Posterior vena cava (tissue), 2 donors: ENCODE results near the gene COMMD10. TPM values are rescaled to one million over a fixed set of nuclear protein-coding genes. Genes with fewer than 3 reads are reported as not detected.

Experiments
- DNase-seq: peaks from one replicate; pipeline ENCODE4 v3.0.0-alpha.2; 2020; ENCODE audit warnings: low spot score
- intact Hi-C, 2 donors: fragments of 100-400 bp; cut with DNase I; formaldehyde crosslinking; loops; one replicate each; pipeline versions ENCODE4 v1.14.1 to v1.14.2; 2022 to 2023
- total RNA-seq, 2 donors: library from RNA; stranded (reverse); fragmentation: NEBNext Ultra II Directional; extraction: Animal tissue kit (Norgen Biotek cat#: 25700); gene quantifications; one replicate each; pipeline ENCODE4 v1.2.1, GENCODE V29; 2021
- donor health status: DM: yes; HTN: yes; CAD: no.
- donor health status: DM: yes; HTN: yes; CAD: no.

The COMMD10 gene
- total RNA-seq, 2 donors from 2014 or later: 34.4 to 35.9 TPM

GRCh38 chr5:116318091-116318854, 233.4 kb downstream of the COMMD10 start:
- no peak for DNase-seq
- intact Hi-C loops: no loop called here

DNA sequence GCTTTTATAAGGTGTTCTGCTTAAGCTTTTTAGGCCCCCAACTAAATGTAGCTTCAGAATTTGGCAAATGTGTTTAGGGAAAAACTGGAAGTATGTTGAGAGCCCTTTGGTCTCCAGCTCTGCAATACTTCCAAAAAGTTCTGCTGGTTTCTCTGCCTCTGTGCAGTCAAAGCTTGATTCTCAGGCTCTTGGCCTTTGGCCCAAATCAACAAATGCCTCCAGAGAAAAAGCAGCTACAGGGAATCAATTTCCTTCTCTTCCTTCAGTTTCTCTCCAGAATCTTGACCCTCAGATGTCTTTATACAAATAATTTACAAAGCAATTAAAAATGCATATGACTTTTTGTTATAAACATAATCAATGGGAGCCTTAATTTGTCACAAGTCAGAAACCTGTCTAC, 235.7 kb downstream of the COMMD10 start:
- intact Hi-C loops: no loop called here
- DNase-seq: no peak

GRCh38 chr5:116329503-116329902, 244.7 kb downstream of the COMMD10 start:
- DNase-seq: no peak

GRCh38 chr5:116340799-116341198, 256.0 kb downstream of the COMMD10 start:
- intact Hi-C loops: no loop called here
- no peak for DNase-seq

More at GRCh38 chr5:116329503-116329902, 244.7 kb downstream of the COMMD10 start:
- intact Hi-C loops: no loop called here

Other genes starting within 250 kb of the COMMD10 start
- gene ATG12, start 243.5 kb upstream of the COMMD10 start, total RNA-seq: 10 to 100 TPM; 41.2 to 42.0 TPM
- 10 to 100 TPM; 91.0 to 92.1 TPM for gene AP3S1, start 243.1 kb upstream of the COMMD10 start, total RNA-seq
- 1 to 10 TPM; 1.5 to 3.7 TPM for gene LVRN, start 122.5 kb upstream of the COMMD10 start, total RNA-seq
- not detected for gene ARL14EPL, start 52.6 kb upstream of the COMMD10 start, total RNA-seq